Trophoblast cell (in vitro differentiated cells and primary cell): ENCODE measurements around the gene INTS4.
"Not testable (repeated sequence)": the region's sequence is repeated elsewhere in the genome, so short reads cannot be mapped to it uniquely, and the experiment has no call there.

Experiments used
- DNase-seq, 2 donors: peaks; one replicate each; pipeline ENCODE4 v3.0.0-alpha.2; 2016
- H2AFZ ChIP-seq: 2 replicates; pipeline ENCODE4 v1.6.1; 2013; ENCODE audit warnings: low read length, moderate library complexity, mild to moderate bottlenecking; ENCODE audit not compliant: insufficient read depth, poor library complexity
- H2AK5ac ChIP-seq: 2 replicates; pipeline ENCODE4 v1.6.1; 2013; ENCODE audit warnings: mild to moderate bottlenecking, low read length
- H2BK120ac ChIP-seq: 2 replicates; pipeline ENCODE4 v1.6.1; 2013; ENCODE audit warnings: low read length, mild to moderate bottlenecking, moderate library complexity; ENCODE audit not compliant: insufficient read depth, poor library complexity
- H2BK12ac ChIP-seq: 2 replicates; pipeline ENCODE4 v1.6.1; 2013; ENCODE audit warnings: mild to moderate bottlenecking, low read length, moderate library complexity
- H2BK5ac ChIP-seq: 2 replicates; pipeline ENCODE4 v1.6.1; 2013; ENCODE audit warnings: low read length, low read depth, moderate library complexity, mild to moderate bottlenecking; ENCODE audit not compliant: poor library complexity
- H3K14ac ChIP-seq: 2 replicates; pipeline ENCODE4 v1.6.1; 2013; ENCODE audit warnings: mild to moderate bottlenecking, low read length
- H3K18ac ChIP-seq: 2 replicates; pipeline ENCODE4 v1.6.1; 2013; ENCODE audit warnings: mild to moderate bottlenecking, low read length
- H3K23ac ChIP-seq: 2 replicates; pipeline ENCODE4 v1.6.1; 2013; ENCODE audit warnings: low read length
- H3K27ac ChIP-seq: 2 replicates; pipeline ENCODE4 v1.5.1; 2013; ENCODE audit warnings: low read depth, mild to moderate bottlenecking, inconsistent platforms, low read length, moderate library complexity
- H3K27me3 ChIP-seq: 2 replicates; pipeline ENCODE4 v1.6.1; 2013; ENCODE audit warnings: inconsistent platforms, mild to moderate bottlenecking, low read length, moderate library complexity; ENCODE audit not compliant: insufficient read depth
- H3K36me3 ChIP-seq, 2 experiments: 1 replicate in 1 of 2; 2 replicates in 1 of 2; pipeline ENCODE4 v1.6.1; 2013; ENCODE audit warnings: low read length in 2 of 2, mild to moderate bottlenecking in 2 of 2, moderate library complexity in 1 of 2; ENCODE audit not compliant: insufficient read depth in 2 of 2, control insufficient read depth in 1 of 2
- H3K4ac ChIP-seq: 2 replicates; pipeline ENCODE4 v1.6.1; 2013; ENCODE audit warnings: low read depth, mild to moderate bottlenecking, low read length, moderate library complexity
- H3K4me1 ChIP-seq, 2 experiments: 1 replicate in 1 of 2; 2 replicates in 1 of 2; pipeline ENCODE4 v1.6.1; 2013; ENCODE audit warnings: low read length in 2 of 2, mild to moderate bottlenecking in 2 of 2, moderate library complexity in 1 of 2; ENCODE audit not compliant: insufficient read depth in 2 of 2, control insufficient read depth in 1 of 2
- H3K4me2 ChIP-seq: 2 replicates; pipeline ENCODE4 v1.6.1; 2013; ENCODE audit warnings: inconsistent platforms, mild to moderate bottlenecking, low read length, moderate library complexity
- H3K4me3 ChIP-seq: 2 replicates; pipeline ENCODE4 v1.5.1; 2013; ENCODE audit warnings: mild to moderate bottlenecking, low read depth, low read length, inconsistent platforms
- H3K79me1 ChIP-seq: one replicate; pipeline ENCODE4 v1.6.1; 2013; ENCODE audit warnings: low read length
- H3K79me2 ChIP-seq: 2 replicates; pipeline ENCODE4 v1.6.1; 2013; ENCODE audit warnings: low read length, mild to moderate bottlenecking; ENCODE audit not compliant: control insufficient read depth, insufficient read depth, poor library complexity
- H3K9ac ChIP-seq: 2 replicates; pipeline ENCODE4 v1.6.1; 2013; ENCODE audit warnings: mild to moderate bottlenecking, low read length
- H3K9me3 ChIP-seq: 2 replicates; pipeline ENCODE4 v1.6.1; 2013; ENCODE audit warnings: low read depth, mild to moderate bottlenecking, control low read depth, inconsistent platforms, low read length; ENCODE audit not compliant: insufficient read depth
- H4K12ac ChIP-seq: 2 replicates; pipeline ENCODE4 v1.6.1; 2013; ENCODE audit warnings: low read depth, mild to moderate bottlenecking, low read length, moderate library complexity
- H4K8ac ChIP-seq: 2 replicates; pipeline ENCODE4 v1.6.1; 2013; ENCODE audit warnings: low read depth, mild to moderate bottlenecking, low read length, moderate library complexity
- H4K91ac ChIP-seq: one replicate; pipeline ENCODE4 v1.6.1; 2013; ENCODE audit warnings: low read depth, mild to moderate bottlenecking, low read length, moderate library complexity
- WGBS: extraction: QIAGEN DNeasy Blood & Tissue Kit; methylation state at CpG from one replicate; pipeline ENCODE4 v1.1.7; 2013; ENCODE audit warnings: missing lambda C conversion rate; ENCODE audit not compliant: insufficient read length, insufficient coverage; ENCODE audit errors: extremely low coverage; 5-methylcytosine and 5-hydroxymethylcytosine counted together

The INTS4 gene

DNA sequence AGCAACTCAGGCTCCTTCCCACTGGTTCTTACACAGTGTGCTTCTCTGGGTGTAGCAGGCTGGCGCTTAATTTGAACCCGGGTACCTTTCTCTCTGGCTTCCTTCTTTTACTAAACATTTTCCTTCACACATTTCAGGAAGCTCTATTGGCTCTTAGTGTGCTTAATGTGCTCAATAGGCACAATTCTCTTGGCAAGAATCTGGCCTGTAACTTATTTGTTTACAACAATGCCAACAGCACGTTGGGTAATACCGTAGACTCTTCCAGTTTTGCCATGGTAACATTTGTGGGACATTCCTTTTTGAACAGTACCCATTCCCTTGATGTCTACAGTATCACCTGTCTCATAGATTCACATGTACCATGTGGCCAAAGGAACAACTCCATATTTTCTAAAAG, 125.7 kb downstream of the INTS4 start:
- Histone ChIP-seq H3K79me1 (no peaks in the 10 kb centered on the region), H3K9ac (no peak overlapping the region), H4K12ac (no peak overlapping the region), H3K4me3 (no peak overlapping the region), H3K36me3 (peaks cover 4 to 12% of the 10 kb centered on the region in 2 experiments), H3K14ac (no peak overlapping the region), H2AK5ac (no peak overlapping the region), H2BK12ac (no peak overlapping the region), H3K79me2 (no peaks in the 10 kb centered on the region), H2BK5ac (no peak overlapping the region), H2AFZ (no peak overlapping the region), H3K9me3 (no peaks in the 10 kb centered on the region), H4K91ac (no peak overlapping the region), H4K8ac (no peak overlapping the region), H3K4me1 (peaks cover 0 to 3% of the 10 kb centered on the region in 2 experiments), H3K4ac (no peak overlapping the region), H3K27ac (no peak overlapping the region), H3K23ac (no peak overlapping the region), H3K27me3 (no peaks in the 10 kb centered on the region), H3K18ac (no peak overlapping the region), H3K4me2 (no peak overlapping the region), H2BK120ac (no peak overlapping the region)
- DNase-seq = no peak
- no CpG with 5 or more reads among the region's 4 CpGs for WGBS

DNA sequence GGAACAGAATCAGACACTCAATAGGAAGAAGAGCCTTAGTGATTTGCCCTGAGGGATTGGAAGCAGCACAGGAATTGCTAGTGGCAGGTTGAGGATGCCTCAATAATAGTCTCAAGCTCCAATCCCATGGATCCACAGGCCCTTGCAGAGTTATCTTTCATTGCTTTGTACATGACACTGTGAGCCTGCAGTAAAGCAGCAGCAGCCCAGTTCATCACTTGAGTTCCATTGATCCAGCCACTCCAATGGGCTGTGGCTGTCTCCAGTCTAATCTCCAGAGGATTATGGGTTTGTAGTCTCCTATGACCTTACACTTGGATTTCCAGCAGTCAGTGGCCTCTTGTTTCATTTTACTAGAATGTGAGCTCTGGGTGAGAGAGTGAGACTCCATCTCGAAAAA, 128.1 kb downstream of the INTS4 start:
- Histone ChIP-seq H3K23ac (no peak overlapping the region), H2BK120ac (no peak overlapping the region), H4K91ac (no peak overlapping the region), H3K9ac (no peak overlapping the region), H3K14ac (no peak overlapping the region), H2BK12ac (no peak overlapping the region), H2BK5ac (no peak overlapping the region), H3K79me2 (no peaks in the 10 kb centered on the region), H3K27ac (no peak overlapping the region), H3K36me3 (peaks cover 2 to 8% of the 10 kb centered on the region in 2 experiments), H4K12ac (no peak overlapping the region), H3K4me2 (no peak overlapping the region), H3K79me1 (no peaks in the 10 kb centered on the region), H3K18ac (no peak overlapping the region), H2AK5ac (no peak overlapping the region), H3K4me1 (peaks cover 0 to 3% of the 10 kb centered on the region in 2 experiments), H2AFZ (no peak overlapping the region), H4K8ac (no peak overlapping the region), H3K4ac (no peak overlapping the region), H3K9me3 (no peaks in the 10 kb centered on the region), H3K4me3 (no peak overlapping the region), H3K27me3 (no peaks in the 10 kb centered on the region)
- peak in 1 of 2 donors; percentile 15 for DNase-seq
- WGBS = no CpG with 5 or more reads among the region's 1 CpG

DNA sequence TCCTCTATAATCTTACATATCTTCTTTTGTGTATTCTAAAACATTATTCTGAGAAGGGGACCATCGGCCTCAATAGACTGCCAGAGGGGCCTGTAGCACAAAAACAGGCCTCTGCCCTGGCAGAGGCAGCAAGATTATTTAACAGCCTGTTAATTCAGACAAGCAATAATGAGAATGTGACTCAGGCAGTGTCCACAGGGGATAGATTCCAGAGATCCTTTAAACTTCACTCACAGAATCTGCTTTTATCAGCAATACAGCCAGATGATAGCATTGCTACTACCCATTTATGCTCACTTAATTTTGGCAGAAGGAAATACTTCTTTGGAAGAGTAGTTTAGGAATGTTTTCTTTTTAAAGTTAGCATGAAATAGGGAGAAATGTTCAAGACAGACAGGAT, 128.7 kb downstream of the INTS4 start:
- no peak overlapping the region for H4K8ac ChIP-seq
- no peak overlapping the region for H4K91ac ChIP-seq
- H4K12ac ChIP-seq = no peak overlapping the region
- H3K79me2 ChIP-seq = no peaks in the 10 kb centered on the region
- H3K4me3 ChIP-seq = no peak overlapping the region
- no peak overlapping the region for H2BK12ac ChIP-seq
- no peak overlapping the region for H2AFZ ChIP-seq
- H3K79me1 ChIP-seq = no peaks in the 10 kb centered on the region
- no peak overlapping the region for H3K4ac ChIP-seq
- no peak overlapping the region for H3K23ac ChIP-seq
- no CpG with 5 or more reads among the region's 1 CpG for WGBS
- H3K9ac ChIP-seq = no peak overlapping the region
- H3K9me3 ChIP-seq = no peaks in the 10 kb centered on the region
- H3K4me1 ChIP-seq = peaks cover 0 to 3% of the 10 kb centered on the region in 2 experiments
- no peak overlapping the region for H2BK5ac ChIP-seq
- peak in 1 of 2 donors; percentile 38 for DNase-seq
- H3K36me3 ChIP-seq = peaks cover 2 to 8% of the 10 kb centered on the region in 2 experiments
- no peak overlapping the region for H2AK5ac ChIP-seq
- no peak overlapping the region for H2BK120ac ChIP-seq
- H3K27ac ChIP-seq = no peak overlapping the region
- H3K27me3 ChIP-seq = no peaks in the 10 kb centered on the region
- no peak overlapping the region for H3K18ac ChIP-seq
- no peak overlapping the region for H3K14ac ChIP-seq
- no peak overlapping the region for H3K4me2 ChIP-seq

DNA sequence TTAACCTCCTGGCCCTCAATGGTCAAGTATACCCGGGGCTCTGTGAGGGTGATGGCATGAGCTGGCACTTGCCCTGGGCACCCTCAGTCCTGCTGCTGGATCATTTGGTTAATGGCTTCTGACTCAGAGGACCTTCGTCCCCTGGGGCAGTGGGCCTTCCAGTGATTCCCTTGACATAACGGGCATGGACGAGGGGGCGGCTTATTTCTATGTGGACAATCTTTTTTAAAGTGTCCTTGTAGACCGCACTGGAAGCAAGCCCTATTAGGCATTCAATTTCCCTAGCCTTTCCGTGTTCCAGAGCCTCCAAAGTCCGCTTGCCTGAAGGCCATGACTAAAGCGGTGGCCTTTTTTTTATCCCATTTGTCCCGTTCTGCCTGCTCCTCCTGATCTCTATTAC, 133.0 kb downstream of the INTS4 start:
- not testable (repeated sequence) for H2BK120ac ChIP-seq, H3K4me1 ChIP-seq, H3K4ac ChIP-seq, H3K9ac ChIP-seq, H3K23ac ChIP-seq, H4K91ac ChIP-seq, H3K27me3 ChIP-seq, H2BK5ac ChIP-seq, H3K79me1 ChIP-seq, H3K14ac ChIP-seq, H3K18ac ChIP-seq, H3K36me3 ChIP-seq, H3K27ac ChIP-seq, H4K12ac ChIP-seq, H4K8ac ChIP-seq, H3K9me3 ChIP-seq, H2BK12ac ChIP-seq, H2AFZ ChIP-seq, H3K4me2 ChIP-seq, H3K4me3 ChIP-seq, H3K79me2 ChIP-seq, H2AK5ac ChIP-seq
- no CpG with 5 or more reads among the region's 10 CpGs for WGBS
- DNase-seq = peak; percentile 14 to 40
